ENCODE results near the gene SLC45A3.

Gene SLC45A3

GRCh38 chr1:205612556-205612955, 67.8 kb downstream of the SLC45A3 start:
- no peak overlapping the region for H3K27ac ChIP-seq
- TF ChIP-seq ZFX (IDR thresholded peaks at IDR 0.05; ENCODE audit: borderline replicate concordance): no peak
- no peak for TF ChIP-seq CTCF (IDR thresholded peaks at IDR 0.05)

GRCh38 chr1:205612104-205612503, 68.2 kb downstream of the SLC45A3 start:
- H3K27ac ChIP-seq: no peak overlapping the region
- TF ChIP-seq CTCF (IDR thresholded peaks at IDR 0.05): no peak
- TF ChIP-seq ZFX (IDR thresholded peaks at IDR 0.05; ENCODE audit: borderline replicate concordance): no peak

- TF ChIP-seq ZFX (IDR thresholded peaks at IDR 0.05; ENCODE audit: borderline replicate concordance) (no peak), CTCF (IDR thresholded peaks at IDR 0.05) (no peak)
- H3K27ac ChIP-seq: peak overlapping the region; percentile 46
Observed at GRCh38 chr1:205610901-205611466, 69.3 kb downstream of the SLC45A3 start.

- TF ChIP-seq ZFX (IDR thresholded peaks at IDR 0.05; ENCODE audit: borderline replicate concordance) (no peak), CTCF (IDR thresholded peaks at IDR 0.05) (no peak)
Observed at GRCh38 chr1:205610036-205610435, 70.3 kb downstream of the SLC45A3 start.

More at GRCh38 chr1:205610036-205610435, 70.3 kb downstream of the SLC45A3 start:
- peak overlapping the region; percentile 46 for H3K27ac ChIP-seq
